ENCODE measurements around the gene PRTG.
"Not testable (repeated sequence)": the region's sequence is repeated elsewhere in the genome, so short reads cannot be mapped to it uniquely, and the experiment has no call there.

PRTG gene

DNA sequence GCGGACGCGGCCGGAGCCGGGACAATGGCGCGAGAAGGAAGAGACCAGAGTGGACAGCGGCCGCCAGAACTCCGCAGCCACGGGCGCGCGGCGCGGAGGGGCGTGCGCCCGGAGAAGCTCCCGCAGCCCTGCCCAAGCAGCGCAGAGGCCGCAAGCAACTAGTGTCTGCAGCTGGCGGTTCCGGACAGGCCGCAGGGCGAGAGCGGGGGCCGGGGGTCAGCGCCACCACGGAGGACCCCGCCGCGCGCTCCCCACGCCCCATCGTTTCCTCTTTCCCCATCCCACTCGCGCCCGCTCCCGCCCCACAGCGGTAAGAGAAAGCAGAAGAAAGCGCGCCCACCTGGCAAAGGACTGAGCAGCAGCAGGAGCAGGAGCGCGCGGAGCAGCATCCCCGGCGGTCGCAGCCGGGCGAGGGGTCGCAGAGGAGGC is 440 bp downstream of the PRTG start:
- DNase-seq (ENCODE audit: low read depth): no peak

DNA sequence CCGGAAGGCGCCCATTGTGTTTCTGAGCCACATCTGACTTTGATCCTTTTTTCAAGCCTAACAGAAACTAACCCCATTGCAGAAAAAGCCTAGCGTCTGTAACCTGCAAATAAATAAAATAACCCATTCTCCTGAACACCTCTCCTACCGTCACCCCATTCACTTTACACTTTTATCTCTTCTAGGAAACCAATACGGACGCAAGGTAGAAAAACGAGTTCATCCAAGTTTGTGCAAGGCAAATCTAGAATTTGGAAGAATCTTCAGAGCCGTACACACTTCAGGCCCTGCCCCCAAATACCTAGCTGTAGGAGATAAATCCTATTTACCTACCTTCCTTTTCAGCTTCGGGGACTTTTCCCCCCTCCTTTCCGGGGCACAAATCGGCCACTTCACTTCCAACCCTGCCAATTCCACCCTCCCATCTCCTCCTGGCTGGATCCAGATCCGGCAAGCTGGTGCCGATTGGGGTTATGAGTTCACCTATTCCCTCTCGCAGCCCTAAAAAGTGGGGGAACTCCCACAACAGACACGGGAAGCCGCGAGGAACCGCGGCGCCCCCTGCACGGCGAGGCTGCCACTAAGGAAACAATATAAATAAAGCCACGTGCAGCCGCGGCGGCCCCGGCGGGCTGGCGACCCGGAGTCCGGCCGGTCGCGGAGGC is 987 bp downstream of the PRTG start:
- DNase-seq (ENCODE audit: low read depth): peak; percentile 48

DNA sequence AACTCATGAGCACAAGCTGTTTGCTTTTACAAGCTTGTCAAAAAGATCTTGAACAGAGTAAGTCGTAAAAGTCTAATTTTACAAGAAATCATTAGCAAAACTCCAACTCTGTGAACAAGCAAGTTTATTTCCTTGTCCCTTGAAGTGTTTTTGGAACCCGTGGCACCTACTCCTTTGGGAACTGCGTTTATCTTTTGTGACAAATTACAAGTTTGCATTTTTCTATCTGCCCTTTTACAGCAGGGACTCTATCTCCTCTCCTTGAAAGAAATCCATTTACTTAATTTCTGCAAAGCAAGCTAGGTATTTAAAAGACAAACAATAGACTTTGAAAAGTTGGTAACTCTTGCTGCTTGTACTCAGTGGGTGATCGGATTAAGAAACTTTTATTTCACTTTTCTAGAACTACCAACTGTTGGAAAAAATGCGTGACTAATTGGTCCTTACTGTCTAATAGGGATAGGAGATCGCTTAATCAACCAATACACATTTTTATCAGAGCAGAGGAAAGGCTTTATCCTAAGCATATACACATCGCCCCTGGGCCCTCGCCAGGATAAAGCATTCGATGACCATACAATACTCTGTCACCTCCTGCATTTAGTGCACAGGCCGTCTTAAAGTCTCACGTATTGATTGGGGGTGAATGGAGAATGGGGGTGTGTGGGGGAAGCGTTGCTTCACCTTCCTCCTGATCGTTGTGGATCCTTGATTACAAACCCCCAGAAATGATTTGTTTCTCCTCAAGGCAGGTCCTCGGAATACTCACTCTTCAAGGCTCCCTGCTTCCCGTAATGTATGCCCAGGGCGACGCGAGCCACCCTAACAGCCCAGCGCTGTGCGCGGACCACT is 1.7 kb downstream of the PRTG start:
- DNase-seq (ENCODE audit: low read depth): peak; percentile 14

DNA sequence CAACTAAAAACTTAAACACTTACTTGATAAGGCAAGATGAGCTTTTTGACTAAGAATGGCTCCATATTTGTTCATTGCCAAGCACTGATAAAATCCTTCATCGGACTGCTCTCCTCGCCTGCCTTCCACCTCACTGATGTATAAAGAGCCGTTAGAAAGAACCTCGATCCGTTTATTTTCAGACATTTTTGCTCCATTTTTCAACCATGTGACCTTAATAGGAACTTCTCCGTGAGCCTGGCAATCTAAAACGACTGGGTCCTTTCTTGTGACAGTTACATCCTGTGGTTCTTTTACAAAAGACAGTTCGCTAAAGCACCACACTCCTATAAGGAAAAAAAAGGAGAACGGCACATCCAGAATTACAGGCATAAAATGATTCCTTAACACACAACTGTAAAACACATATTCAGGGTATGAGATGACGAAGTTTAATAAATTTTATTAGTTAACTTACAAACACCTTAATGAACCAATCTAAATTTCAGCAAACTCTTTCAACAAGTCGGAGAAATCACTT is 2.5 kb downstream of the PRTG start:
- no peak for DNase-seq (ENCODE audit: low read depth)

DNA sequence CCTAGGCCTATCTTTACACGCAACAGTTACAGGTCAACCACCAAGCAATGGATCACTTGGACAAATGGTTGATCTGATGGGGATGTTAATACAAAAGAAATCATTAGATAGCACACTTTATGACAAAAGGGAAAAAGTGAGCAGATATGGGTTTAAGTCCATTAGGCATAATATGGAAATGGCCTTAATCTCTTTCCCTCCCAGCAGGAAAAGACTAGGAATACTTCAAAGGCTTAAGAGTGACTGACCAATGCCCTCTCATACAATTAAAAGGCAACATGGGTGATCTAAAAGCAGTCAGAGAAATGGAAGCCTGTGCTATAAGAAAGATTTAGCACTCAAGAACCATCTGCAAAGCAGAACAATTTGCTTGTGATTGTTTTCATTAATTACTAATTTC is 3.3 kb downstream of the PRTG start:
- DNase-seq (ENCODE audit: low read depth): no peak

DNA sequence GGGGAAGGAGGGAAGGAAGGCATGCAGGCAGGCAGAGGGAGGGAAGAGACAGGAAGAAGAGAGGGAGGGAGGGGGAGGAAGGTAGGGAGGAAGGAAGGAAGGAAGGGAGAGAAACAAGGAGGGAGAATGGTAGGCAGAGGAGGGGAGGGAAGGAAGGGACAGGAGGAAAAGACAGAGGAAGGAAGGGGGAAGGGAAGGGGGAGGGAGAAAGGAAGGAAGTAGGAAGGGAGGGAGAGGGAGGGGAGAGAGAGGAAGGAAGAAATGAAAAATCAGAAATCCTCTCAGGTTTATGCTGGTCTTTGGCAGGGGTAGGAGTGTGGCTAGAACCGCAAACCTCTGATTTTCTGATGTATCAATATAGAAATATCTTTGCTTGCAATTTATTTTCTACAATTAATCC is 4.2 kb downstream of the PRTG start:
- no peak for DNase-seq (ENCODE audit: low read depth)

DNA sequence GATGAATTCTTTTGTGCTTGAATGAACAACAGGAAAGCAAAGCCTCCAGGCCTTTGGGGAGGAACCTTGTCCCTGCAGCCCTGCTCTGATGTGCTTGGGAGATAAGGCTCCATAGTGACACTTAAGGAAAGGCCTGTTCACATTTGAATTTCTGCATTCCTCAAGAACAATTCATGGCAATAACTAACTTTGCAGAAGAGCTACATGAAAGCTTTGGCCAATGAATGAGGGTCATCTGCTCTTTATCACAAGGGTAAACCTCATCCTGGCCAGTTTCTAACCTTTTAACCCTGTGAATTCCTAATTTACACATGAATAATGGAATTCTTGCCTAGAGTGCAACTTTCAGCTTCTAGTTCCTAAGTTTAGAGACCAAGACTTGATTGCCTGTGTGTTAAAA is 5.6 kb downstream of the PRTG start:
- DNase-seq (ENCODE audit: low read depth): peak; percentile 27

DNA sequence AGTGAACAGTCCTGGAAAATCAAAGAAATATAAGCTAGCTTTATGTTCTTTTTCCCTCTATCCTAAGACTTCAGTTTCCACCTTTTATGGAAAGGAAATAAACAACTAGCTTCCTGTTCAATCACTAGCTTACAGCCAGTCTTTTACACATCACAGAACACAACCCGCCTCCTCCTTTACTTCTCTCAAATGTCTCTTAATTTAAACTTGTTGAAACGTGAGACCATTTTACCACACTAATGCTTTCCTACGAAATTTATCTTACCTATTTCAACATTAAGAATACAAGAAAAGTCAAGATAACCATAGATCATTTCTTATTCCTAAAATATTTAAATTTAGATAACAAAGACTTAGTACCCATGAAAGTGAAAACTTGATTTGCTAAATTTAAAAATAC is 6.2 kb downstream of the PRTG start:
- no peak for DNase-seq (ENCODE audit: low read depth)

DNA sequence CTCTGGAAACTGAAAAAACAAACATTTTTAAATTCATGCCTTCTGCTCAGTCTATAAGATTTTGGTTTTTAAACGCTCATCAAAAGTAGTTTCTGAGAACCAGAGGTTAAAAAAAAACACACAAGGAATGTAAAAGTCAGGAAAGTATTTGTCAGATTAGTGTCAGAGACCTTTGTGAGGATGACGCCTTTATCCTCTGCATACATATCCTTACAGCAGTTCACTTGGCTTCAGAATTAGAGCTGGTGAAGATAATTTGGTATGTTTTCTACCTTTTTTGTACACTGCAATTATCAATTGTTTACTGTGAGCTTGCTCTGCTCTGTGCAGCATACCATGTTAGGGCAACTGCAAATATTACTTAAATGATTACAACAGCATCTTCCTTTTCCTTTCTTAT is 8.3 kb downstream of the PRTG start:
- DNase-seq (ENCODE audit: low read depth): no peak

DNA sequence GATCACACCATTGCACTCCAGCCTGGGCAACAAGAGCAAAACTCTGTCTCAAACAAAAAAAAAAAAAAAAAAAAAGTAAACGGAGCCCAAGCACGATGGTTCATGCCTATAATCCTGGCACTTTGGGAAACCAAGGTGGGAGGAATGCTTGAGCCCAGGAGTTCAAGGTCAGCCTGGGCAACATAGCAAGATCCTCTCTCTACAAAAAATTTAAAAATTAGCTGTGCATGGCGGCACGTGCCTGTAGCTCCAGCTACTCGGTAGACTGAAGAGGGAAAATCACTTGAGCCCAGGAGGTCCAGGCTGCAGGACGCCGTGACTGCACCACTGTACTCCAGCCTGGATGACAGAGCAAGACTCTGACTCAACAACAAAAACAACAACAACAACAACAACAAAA is 9.5 kb downstream of the PRTG start:
- not testable (repeated sequence) for DNase-seq (ENCODE audit: low read depth)

DNA sequence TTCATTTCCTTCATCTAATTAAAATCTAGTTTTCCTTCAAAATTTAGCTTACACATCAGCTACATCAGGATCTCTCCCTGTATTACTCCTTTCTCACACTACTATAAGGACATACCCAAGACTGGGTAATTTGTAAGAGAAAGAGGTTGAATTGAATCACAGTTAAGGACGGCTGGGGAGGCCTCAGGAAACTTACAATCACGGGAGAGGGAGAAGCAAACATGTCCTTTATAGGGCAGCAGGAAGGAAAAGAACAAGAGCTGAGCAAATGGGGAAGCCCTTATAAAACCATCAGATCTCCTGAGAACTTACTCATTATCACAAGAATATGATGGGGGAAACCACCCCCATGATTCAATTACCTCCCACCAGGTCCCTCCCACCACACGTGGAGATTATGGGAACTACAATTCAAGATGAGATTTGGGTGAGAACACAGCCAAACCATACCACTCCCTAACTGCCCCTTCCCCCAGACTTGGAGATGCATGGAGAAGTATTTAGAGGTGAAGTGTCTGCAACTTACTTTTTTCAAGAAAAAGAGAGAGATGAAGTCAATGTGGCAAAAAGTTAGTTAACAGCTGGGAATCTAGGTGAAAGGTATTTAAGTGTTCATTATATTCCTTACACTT is 21.3 kb downstream of the PRTG start:
- DNase-seq (ENCODE audit: low read depth): no peak

DNA sequence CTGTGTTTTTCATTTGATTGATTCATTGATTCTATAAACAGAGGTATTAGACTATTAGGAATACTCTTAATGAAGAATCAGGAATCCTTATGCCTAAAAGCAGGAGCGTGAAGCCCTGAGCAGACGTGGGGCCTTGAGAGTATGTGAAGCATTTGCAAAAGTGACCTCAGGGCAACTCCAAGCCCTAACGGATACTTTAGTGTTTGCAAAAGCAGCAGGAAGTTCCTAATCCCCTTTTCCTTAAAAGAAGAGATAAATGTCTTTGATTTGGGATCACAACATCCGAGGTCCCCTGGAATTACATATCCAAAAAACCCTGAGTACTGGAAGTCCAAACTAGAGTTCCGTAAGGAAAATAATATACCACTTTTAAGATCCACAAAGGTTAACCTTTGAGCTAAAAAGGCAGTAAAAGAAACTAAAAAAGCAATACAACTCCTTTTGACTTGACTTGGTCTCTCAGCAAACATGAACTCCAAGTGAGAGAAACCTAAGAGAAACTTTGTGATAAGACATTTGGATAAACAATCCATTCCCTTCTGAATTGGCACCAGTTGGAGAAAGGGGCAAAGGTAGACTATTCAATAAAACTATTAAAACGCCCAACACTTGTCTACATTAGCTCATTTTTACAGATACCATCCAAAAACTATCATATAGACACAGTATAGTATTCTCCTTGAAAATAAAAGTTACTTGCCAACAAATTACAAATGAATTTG is 27.4 kb downstream of the PRTG start:
- DNase-seq (ENCODE audit: low read depth): no peak

DNA sequence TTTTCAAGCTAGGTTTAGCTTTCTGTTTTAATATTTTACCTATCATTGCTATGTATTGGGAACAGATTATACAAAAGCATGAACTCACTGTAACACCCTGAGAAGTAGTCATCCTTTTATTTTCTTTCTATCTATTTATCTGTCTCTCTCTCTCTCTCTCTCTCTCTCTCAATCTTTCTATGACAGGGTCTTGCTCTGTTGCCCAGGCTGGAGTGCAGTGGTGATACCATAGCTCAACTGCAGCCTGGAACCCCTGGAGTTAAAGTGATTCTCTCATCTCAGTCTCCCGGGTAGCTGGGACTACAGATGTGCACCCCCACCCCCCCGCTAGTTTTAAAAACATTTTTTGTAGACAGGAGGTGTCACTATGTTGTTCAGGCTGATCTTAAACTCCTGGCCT is 28.9 kb downstream of the PRTG start:
- DNase-seq (ENCODE audit: low read depth): no peak

DNA sequence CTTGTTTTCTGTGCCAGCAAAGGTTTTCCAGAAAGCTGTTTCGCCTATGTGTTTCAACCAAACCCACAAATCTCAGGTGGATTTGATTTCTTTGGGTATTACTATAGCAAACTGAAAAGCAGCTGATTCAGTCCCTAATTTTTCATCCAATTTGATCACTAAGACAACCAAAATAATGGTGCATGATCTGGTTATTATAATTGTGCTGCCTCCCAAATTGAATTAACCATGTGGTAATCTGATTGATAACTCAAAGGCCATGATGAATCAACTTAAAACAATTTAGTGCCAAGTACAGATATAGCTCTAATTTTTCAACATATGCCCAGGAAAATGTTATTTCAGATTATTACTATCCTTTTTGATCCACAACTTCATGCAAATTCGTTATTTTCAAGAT is 30.6 kb downstream of the PRTG start:
- no peak for DNase-seq (ENCODE audit: low read depth)

DNA sequence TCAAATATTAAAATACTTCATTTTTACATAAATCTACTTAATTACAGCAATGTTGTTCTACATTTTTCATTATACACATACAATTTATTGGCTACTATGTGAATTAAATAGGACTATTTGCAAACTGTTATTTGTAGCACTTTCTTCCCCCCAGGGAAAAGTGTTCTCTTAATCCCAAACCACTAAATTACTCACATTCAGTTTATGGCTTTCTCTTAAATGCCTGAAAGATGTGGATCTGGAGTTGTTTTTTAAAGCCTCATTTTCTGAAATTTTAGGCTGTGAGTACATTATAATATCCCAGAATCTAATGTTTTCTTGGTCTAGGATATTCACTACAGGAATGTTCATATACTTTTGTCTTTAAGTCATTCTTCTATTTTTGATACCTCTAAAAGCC is 32.7 kb downstream of the PRTG start:
- no peak for DNase-seq (ENCODE audit: low read depth)

DNA sequence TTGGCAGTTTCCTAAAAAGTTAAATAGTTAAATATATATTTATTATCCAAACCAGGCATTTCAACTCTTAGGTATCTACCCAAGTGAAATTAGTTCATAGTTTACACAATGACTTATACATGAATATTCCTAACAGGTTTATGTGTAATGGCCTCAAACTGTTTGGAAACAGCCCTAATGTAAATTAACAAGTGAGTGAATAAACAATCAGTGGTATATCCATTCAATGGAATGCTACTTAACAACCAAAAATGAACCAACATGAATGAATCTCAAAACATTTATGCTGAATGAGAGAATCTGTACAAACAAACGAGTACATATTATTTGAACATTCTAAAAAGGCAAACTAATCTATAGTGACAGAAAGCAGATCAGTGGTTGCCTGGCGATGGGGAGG is 33.5 kb downstream of the PRTG start:
- DNase-seq (ENCODE audit: low read depth): no peak

DNA sequence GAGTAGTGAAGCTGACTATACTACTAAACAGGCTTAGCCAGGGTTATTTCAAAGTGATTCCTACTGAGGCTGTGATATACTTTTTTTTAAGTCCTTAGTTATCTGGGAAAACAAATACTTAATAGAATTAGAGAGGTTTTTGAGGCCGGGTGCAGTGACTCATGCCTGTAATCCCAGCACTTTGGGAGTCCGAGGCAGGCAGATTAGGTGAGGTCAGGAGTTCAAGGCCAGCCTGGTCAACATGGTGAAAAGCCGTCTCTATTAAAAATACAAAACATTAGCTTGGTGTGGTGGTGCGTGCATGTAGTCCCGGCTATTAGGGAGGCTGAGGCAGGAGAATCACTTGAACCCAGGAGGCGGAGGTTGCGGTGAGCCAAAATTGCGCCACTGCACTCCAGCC is 34.2 kb downstream of the PRTG start:
- no peak for DNase-seq (ENCODE audit: low read depth)

DNA sequence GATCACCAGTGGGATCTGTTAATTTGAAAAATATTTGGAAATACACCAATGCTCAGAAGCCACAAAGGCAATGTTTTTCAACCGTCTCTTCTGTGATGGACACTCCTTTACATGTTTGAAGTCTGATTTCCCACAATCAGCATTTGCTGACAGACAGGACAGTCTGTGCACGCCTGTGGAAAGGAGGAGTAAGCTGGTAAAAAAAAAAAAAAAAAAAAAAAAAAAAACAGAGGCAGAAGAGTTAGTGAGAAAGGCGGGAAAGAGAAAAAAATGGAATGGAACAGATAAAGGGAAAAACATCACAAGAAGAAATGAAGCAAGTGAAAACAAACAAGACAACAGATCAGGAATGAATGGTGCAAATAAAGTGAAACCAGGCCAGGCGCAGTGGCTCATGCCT is 35.0 kb downstream of the PRTG start:
- DNase-seq (ENCODE audit: low read depth): no peak

DNA sequence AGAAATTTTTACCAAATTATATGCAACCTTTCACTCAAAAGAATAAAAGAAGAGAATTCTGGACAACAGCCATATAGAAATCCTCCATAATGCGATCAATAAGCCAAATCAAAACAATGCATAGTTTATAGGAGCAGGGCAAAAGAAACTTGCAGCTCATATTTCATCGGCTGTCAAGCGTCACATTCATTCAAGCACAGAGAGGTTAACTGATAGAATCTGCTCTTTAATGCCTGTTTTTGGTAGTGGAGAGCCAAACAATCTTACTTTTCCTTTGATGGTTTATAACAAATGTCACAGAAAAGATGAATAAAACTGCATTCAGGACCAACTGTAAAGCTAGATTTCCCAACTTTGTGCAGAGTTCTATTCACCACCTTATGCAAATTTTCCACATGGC is 35.4 kb downstream of the PRTG start:
- DNase-seq (ENCODE audit: low read depth): no peak

DNA sequence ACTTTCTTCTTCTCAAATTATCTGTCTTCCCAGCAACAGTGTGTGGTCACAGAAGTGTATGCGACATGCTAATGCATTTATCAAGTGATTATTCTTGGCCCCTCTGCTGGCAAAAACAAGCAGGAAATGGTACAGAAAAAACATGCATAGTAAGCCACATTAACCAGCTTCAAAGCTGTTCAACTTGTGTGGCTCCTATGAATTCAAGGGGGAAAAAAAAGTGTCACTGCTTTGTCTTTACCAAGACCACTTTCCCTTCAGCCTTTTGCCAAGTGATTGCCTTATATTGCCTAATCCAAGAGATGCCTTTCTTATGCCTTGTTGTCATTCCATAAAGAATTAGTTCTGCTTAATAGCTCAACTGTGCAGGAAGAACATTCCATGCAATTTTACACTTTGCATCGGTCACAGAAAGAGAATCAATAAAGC is 39.1 kb downstream of the PRTG start:
- DNase-seq (ENCODE audit: low read depth): peak; percentile 25

DNA sequence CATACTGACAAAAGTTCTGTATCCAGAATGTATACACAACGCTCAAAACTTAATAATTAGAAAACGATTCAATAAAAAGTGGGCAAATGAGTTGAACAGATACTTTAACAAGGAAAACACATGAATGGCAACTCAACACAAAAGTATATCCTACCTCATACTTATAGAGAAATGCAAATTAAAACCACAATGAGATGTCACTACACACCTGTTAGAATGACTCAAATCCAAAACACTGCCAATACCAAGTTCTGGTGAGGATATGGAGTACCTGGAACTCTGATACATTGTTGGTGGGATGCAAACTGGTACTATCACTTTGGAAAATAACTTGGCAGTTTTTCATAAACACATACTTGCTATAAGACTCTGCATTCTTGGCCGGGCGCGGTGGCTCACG is 42.1 kb downstream of the PRTG start:
- no peak for DNase-seq (ENCODE audit: low read depth)

DNA sequence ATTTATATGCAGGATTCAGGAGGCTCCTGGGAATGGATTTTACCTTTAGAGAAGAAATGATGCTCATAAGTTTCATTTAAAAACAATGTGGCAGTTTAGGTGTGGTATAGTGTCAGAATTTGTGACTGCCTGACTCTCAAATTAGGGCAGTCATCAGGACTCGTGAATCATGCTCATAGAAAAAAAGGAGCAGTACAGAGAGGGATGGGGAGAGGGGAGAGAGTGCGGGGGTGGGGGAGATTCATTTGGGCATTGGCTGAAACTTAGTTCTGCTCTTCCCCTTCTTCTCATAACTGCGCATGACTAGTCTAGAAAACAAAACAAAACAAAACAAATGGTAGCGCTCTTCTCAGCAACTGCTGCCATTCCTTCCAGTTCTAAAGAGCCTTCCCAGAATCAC is 44.3 kb downstream of the PRTG start:
- DNase-seq (ENCODE audit: low read depth): no peak
